ENCODE results near the gene RPN2. TPM values are rescaled to one million over a fixed set of nuclear protein-coding genes. Genes with fewer than 3 reads are reported as not detected.
A peak's percentile ranks its signal among the peaks of the same experiment; 100 is the strongest.

RPN2 gene
- total and polyA plus RNA-seq, 9 of the 15 experiments (the other 6 are each of a cell fraction or from before 2014, with no cell fraction given): 168 to 548 (median 325) TPM

DNA sequence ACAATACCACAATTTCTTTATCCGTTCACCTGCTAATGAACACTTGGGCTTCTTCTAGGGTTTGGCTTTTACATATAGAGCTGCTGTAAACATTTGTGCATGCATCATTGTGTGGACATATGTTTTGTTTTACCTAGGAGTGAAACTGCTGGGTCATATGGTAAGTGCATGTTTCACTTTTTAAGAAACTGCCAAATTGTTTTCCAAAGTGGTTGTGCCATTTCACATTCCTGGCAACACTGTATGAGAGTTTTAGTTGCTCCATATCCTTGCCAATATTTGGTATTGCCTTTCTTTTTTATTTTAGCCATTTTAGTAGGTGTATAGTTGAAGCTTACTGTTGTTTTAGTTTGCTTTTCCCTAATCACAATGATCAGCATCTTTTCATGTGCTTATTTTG lies 14.1 kb upstream of the RPN2 start:
- Histone ChIP-seq H3K4me1 (replicated peaks in 1 of 2; ENCODE audit: control insufficient read depth in 2 of 2, insufficient read depth in 2 of 2, low read length in 2 of 2) (peaks cover 23 to 37% of the 10 kb centered on the region in 2 experiments; a peak in 4 of 5 replicates), H3K9ac (ENCODE audit: insufficient read depth in 1 of 2, low read depth in 2 of 2, low read length in 2 of 2) (no peak overlapping the region), H3K9me1 (ENCODE audit: control insufficient read depth, insufficient read depth, low read length) (no peaks in the 10 kb centered on the region), H3K36me3 (ENCODE audit: control insufficient read depth, insufficient read depth, low read length) (no peaks in the 10 kb centered on the region), H2AFZ (ENCODE audit: low read depth, low read length) (no peak overlapping the region), H3K4me2 (ENCODE audit: insufficient read depth, low read length) (no peak overlapping the region), H3K79me2 (ENCODE audit: control insufficient read depth, insufficient read depth, low read length) (no peaks in the 10 kb centered on the region), H3K27ac (ENCODE audit: extremely low read depth, low read depth, low read length) (no peak overlapping the region), H4K20me1 (replicated peaks; ENCODE audit: control insufficient read depth, insufficient read depth, low read length) (no peaks in the 10 kb centered on the region), H3K27me3 (ENCODE audit: control insufficient read depth in 2 of 2, insufficient read depth in 2 of 2, low read length in 2 of 2) (no peaks in the 10 kb centered on the region), H3K4me3 (no peak overlapping the region), H3K9me3 (replicated peaks; ENCODE audit: control insufficient read depth, insufficient read depth, low read depth, low read length) (no peaks in the 10 kb centered on the region)
- DNase-seq (ENCODE audit: extremely low read depth in 1 of 4, low spot score in 3 of 4) (no peak), FAIRE-seq (no peak), ATAC-seq (no peak)
- in situ Hi-C loops (cut with MboI) (no loop called here), intact Hi-C loops (cut with micrococcal nuclease) (no loop called here)
- 71% methylated on average over 1 of the region's 1 CpG for WGBS (ENCODE audit: insufficient coverage, low coverage, missing lambda C conversion rate)
- ChIA-PET POLR2A (interaction anchor here (6.9 kb wide), 1 partner anchor 12 kb away, joined by 54 read pairs; the partner anchor contains the start of genes MROH8 and RPN2), CTCF (ENCODE audit: low intra/inter-chr PET ratio) (no interaction called here)
- TF ChIP-seq ILF3 (IDR thresholded peaks at IDR 0.05; ENCODE audit: borderline replicate concordance): no peak
- 0 out of 2 replicates have a peak, but pooled peaks have one; percentile 16 for TF ChIP-seq ZNF316 (IDR thresholded peaks at IDR 0.05)
- BruUV-seq (replicated peaks): no TSS peak

GRCh38 chr20:37166867-37167266 lies 12.3 kb upstream of the RPN2 start:
- no peaks in the 10 kb centered on the region for H4K20me1 ChIP-seq (replicated peaks; ENCODE audit: control insufficient read depth, insufficient read depth, low read length)
- ChIA-PET POLR2A (interaction anchor here (0.6 to 6.9 kb wide), 2 partner anchors 10 to 131 kb away, joined by 3 to 54 read pairs; partner anchors contain the start of genes MROH8 and RPN2), CTCF (ENCODE audit: low intra/inter-chr PET ratio) (no interaction called here)
- DNase-seq (ENCODE audit: extremely low read depth in 1 of 4, low spot score in 3 of 4) (peak in 1 of 4 experiments; percentile 37), ATAC-seq (no peak), FAIRE-seq (no peak)
- H3K4me3 ChIP-seq: no peak overlapping the region
- peaks cover 10 to 24% of the 10 kb centered on the region in 2 experiments; a peak in 3 of 5 replicates for H3K4me1 ChIP-seq (replicated peaks in 1 of 2; ENCODE audit: control insufficient read depth in 2 of 2, insufficient read depth in 2 of 2, low read length in 2 of 2)
- no peaks in the 10 kb centered on the region for H3K9me1 ChIP-seq (ENCODE audit: control insufficient read depth, insufficient read depth, low read length)
- H3K27ac ChIP-seq (ENCODE audit: extremely low read depth, low read depth, low read length): no peak overlapping the region
- no TSS peak for BruUV-seq (replicated peaks)
- H3K79me2 ChIP-seq (ENCODE audit: control insufficient read depth, insufficient read depth, low read length): no peaks in the 10 kb centered on the region
- H3K9ac ChIP-seq (ENCODE audit: insufficient read depth in 1 of 2, low read depth in 2 of 2, low read length in 2 of 2): peak overlapping the region; percentile 17 to 64; a peak in 2 of 4 replicates
- WGBS (ENCODE audit: insufficient coverage, low coverage, missing lambda C conversion rate): 7% methylated on average over 5 of the region's 5 CpGs
- intact Hi-C loops (cut with micrococcal nuclease): no loop called here
- H3K36me3 ChIP-seq (ENCODE audit: control insufficient read depth, insufficient read depth, low read length): no peaks in the 10 kb centered on the region
- in situ Hi-C loops (cut with MboI): no loop called here
- no peaks in the 10 kb centered on the region for H3K9me3 ChIP-seq (replicated peaks; ENCODE audit: control insufficient read depth, insufficient read depth, low read depth, low read length)
- peak overlapping the region; percentile 27; the same call in 1 of the 2 replicates for H2AFZ ChIP-seq (ENCODE audit: low read depth, low read length)
- no peaks in the 10 kb centered on the region for H3K27me3 ChIP-seq (ENCODE audit: control insufficient read depth in 2 of 2, insufficient read depth in 2 of 2, low read length in 2 of 2)
- H3K4me2 ChIP-seq (ENCODE audit: insufficient read depth, low read length): peak overlapping the region; percentile 30; the same call in 1 of the 2 replicates
- TF ChIP-seq SMARCC2 (IDR thresholded peaks at IDR 0.05; ENCODE audit: low read depth): peak; percentile 26; the same call in 1 of the 2 replicates
- 0 out of 2 replicates have a peak, but pooled peaks have one; percentile 8 for TF ChIP-seq EP400 (IDR thresholded peaks at IDR 0.05)
- no peak for TF ChIP-seq JUNB (CRISPR knock-in tag; conservative IDR thresholded peaks at IDR 0.05)
- peak; percentile 64 for TF ChIP-seq ARID1B (IDR thresholded peaks at IDR 0.05)
- no peak for TF ChIP-seq POLR2G (IDR thresholded peaks at IDR 0.05; ENCODE audit: low read depth, low read length)
- no peak for TF ChIP-seq IRF2 (CRISPR knock-in tag; IDR thresholded peaks at IDR 0.05)
- no peak for TF ChIP-seq SMARCA5 (IDR thresholded peaks at IDR 0.05)
- no peak for TF ChIP-seq ZNF644 (tag; IDR thresholded peaks at IDR 0.05; ENCODE audit: low read depth)
- no peak for TF ChIP-seq HMG20B (CRISPR knock-in tag; IDR thresholded peaks at IDR 0.05)
- peak; percentile 39; the same call in 1 of the 2 replicates for TF ChIP-seq ARID3A (IDR thresholded peaks at IDR 0.05; ENCODE audit: borderline replicate concordance, low read depth, low read length)
- no peak for TF ChIP-seq TGIF2 (CRISPR knock-in tag; IDR thresholded peaks at IDR 0.05)
- TF ChIP-seq CREB1 (IDR thresholded peaks at IDR 0.05): no peak
- TF ChIP-seq CREB1 (CRISPR knock-in tag; IDR thresholded peaks at IDR 0.05): no peak
